ENCODE measurements around the gene AUTS2.

AUTS2 gene

GRCh38 chr7:69656077-69656476, 57.8 kb downstream of the AUTS2 start:
- DNase-seq (ENCODE audit: low read depth, low spot score), result no peak
- Histone ChIP-seq H3K9me3 (ENCODE audit: control insufficient read depth, insufficient read depth, low read length) (no peaks in the 10 kb centered on the region), H3K4me1 (ENCODE audit: control insufficient read depth, insufficient read depth, low read length) (peaks cover 3% of the 10 kb centered on the region; the same call in 1 of the 2 replicates)

GRCh38 chr7:69656890-69657289, 58.6 kb downstream of the AUTS2 start:
- no peak for DNase-seq (ENCODE audit: low read depth, low spot score)
- peaks cover 3% of the 10 kb centered on the region; the same call in 1 of the 2 replicates for H3K4me1 ChIP-seq (ENCODE audit: control insufficient read depth, insufficient read depth, low read length)
- WGBS (ENCODE audit: insufficient coverage, insufficient read length), result no CpG with 5 or more reads among the region's 5 CpGs
- H3K27ac ChIP-seq (ENCODE audit: low read length), result no peak overlapping the region
- no peaks in the 10 kb centered on the region for H3K9me3 ChIP-seq (ENCODE audit: control insufficient read depth, insufficient read depth, low read length)
- H3K36me3 ChIP-seq (ENCODE audit: control insufficient read depth, insufficient read depth, low read length), result no peaks in the 10 kb centered on the region
- no peak overlapping the region for H3K4me3 ChIP-seq (ENCODE audit: low read length)
- no peaks in the 10 kb centered on the region for H3K27me3 ChIP-seq (ENCODE audit: control insufficient read depth, insufficient read depth, low read length)

More at GRCh38 chr7:69656077-69656476, 57.8 kb downstream of the AUTS2 start:
- Histone ChIP-seq H3K27ac (ENCODE audit: low read length) (no peak overlapping the region), H3K27me3 (ENCODE audit: control insufficient read depth, insufficient read depth, low read length) (no peaks in the 10 kb centered on the region), H3K4me3 (ENCODE audit: low read length) (no peak overlapping the region), H3K36me3 (ENCODE audit: control insufficient read depth, insufficient read depth, low read length) (no peaks in the 10 kb centered on the region)
- WGBS (ENCODE audit: insufficient coverage, insufficient read length), result no CpG with 5 or more reads among the region's 2 CpGs

GRCh38 chr7:69657331-69657730, 59.1 kb downstream of the AUTS2 start:
- H3K36me3 ChIP-seq (ENCODE audit: control insufficient read depth, insufficient read depth, low read length), result no peaks in the 10 kb centered on the region
- peaks cover 3% of the 10 kb centered on the region; the same call in 1 of the 2 replicates for H3K4me1 ChIP-seq (ENCODE audit: control insufficient read depth, insufficient read depth, low read length)
- DNase-seq (ENCODE audit: low read depth, low spot score), result no peak
- no peak overlapping the region for H3K27ac ChIP-seq (ENCODE audit: low read length)
- no peaks in the 10 kb centered on the region for H3K9me3 ChIP-seq (ENCODE audit: control insufficient read depth, insufficient read depth, low read length)
- WGBS (ENCODE audit: insufficient coverage, insufficient read length), result no CpG with 5 or more reads among the region's 4 CpGs
- no peak overlapping the region for H3K4me3 ChIP-seq (ENCODE audit: low read length)
- H3K27me3 ChIP-seq (ENCODE audit: control insufficient read depth, insufficient read depth, low read length), result no peaks in the 10 kb centered on the region

GRCh38 chr7:69657985-69658384, 59.7 kb downstream of the AUTS2 start:
- WGBS (ENCODE audit: insufficient coverage, insufficient read length), result no CpG with 5 or more reads among the region's 3 CpGs
- no peaks in the 10 kb centered on the region for H3K27me3 ChIP-seq (ENCODE audit: control insufficient read depth, insufficient read depth, low read length)
- H3K27ac ChIP-seq (ENCODE audit: low read length), result no peak overlapping the region
- no peak for DNase-seq (ENCODE audit: low read depth, low spot score)
- H3K4me1 ChIP-seq (ENCODE audit: control insufficient read depth, insufficient read depth, low read length), result peaks cover 3% of the 10 kb centered on the region; the same call in 1 of the 2 replicates
- H3K9me3 ChIP-seq (ENCODE audit: control insufficient read depth, insufficient read depth, low read length), result no peaks in the 10 kb centered on the region
- H3K36me3 ChIP-seq (ENCODE audit: control insufficient read depth, insufficient read depth, low read length), result no peaks in the 10 kb centered on the region
- no peak overlapping the region for H3K4me3 ChIP-seq (ENCODE audit: low read length)

- peaks cover 3% of the 10 kb centered on the region; the same call in 1 of the 2 replicates for H3K4me1 ChIP-seq (ENCODE audit: control insufficient read depth, insufficient read depth, low read length)
- H3K36me3 ChIP-seq (ENCODE audit: control insufficient read depth, insufficient read depth, low read length), result no peaks in the 10 kb centered on the region
- no peak overlapping the region for H3K27ac ChIP-seq (ENCODE audit: low read length)
- H3K4me3 ChIP-seq (ENCODE audit: low read length), result no peak overlapping the region
- DNase-seq (ENCODE audit: low read depth, low spot score), result no peak
- whole genome bisulfite sequencing (ENCODE audit: insufficient coverage, insufficient read length), result no CpG with 5 or more reads among the region's 2 CpGs
- H3K27me3 ChIP-seq (ENCODE audit: control insufficient read depth, insufficient read depth, low read length), result no peaks in the 10 kb centered on the region
- no peaks in the 10 kb centered on the region for H3K9me3 ChIP-seq (ENCODE audit: control insufficient read depth, insufficient read depth, low read length)
Observed at GRCh38 chr7:69659983-69660382, 61.7 kb downstream of the AUTS2 start.

GRCh38 chr7:69661342-69661741, 63.1 kb downstream of the AUTS2 start:
- Histone ChIP-seq H3K27me3 (ENCODE audit: control insufficient read depth, insufficient read depth, low read length) (no peaks in the 10 kb centered on the region), H3K36me3 (ENCODE audit: control insufficient read depth, insufficient read depth, low read length) (no peaks in the 10 kb centered on the region), H3K27ac (ENCODE audit: low read length) (no peak overlapping the region), H3K9me3 (ENCODE audit: control insufficient read depth, insufficient read depth, low read length) (no peaks in the 10 kb centered on the region), H3K4me1 (ENCODE audit: control insufficient read depth, insufficient read depth, low read length) (no peaks in the 10 kb centered on the region), H3K4me3 (ENCODE audit: low read length) (no peak overlapping the region)
- no CpG with 5 or more reads among the region's 3 CpGs for WGBS (ENCODE audit: insufficient coverage, insufficient read length)
- DNase-seq (ENCODE audit: low read depth, low spot score), result no peak

GRCh38 chr7:69663911-69664832, 65.9 kb downstream of the AUTS2 start:
- WGBS (ENCODE audit: insufficient coverage, insufficient read length), result no CpG with 5 or more reads among the region's 5 CpGs
- no peak for DNase-seq (ENCODE audit: low read depth, low spot score)
- H3K9me3 ChIP-seq (ENCODE audit: control insufficient read depth, insufficient read depth, low read length), result no peaks in the 10 kb centered on the region

GRCh38 chr7:69665369-69665768, 67.1 kb downstream of the AUTS2 start:
- WGBS (ENCODE audit: insufficient coverage, insufficient read length), result no CpG with 5 or more reads among the region's 2 CpGs
- no peak overlapping the region for H3K27ac ChIP-seq (ENCODE audit: low read length)
- no peaks in the 10 kb centered on the region for H3K9me3 ChIP-seq (ENCODE audit: control insufficient read depth, insufficient read depth, low read length)

More at GRCh38 chr7:69663911-69664832, 65.9 kb downstream of the AUTS2 start:
- H3K4me3 ChIP-seq (ENCODE audit: low read length), result no peak overlapping the region
- H3K27me3 ChIP-seq (ENCODE audit: control insufficient read depth, insufficient read depth, low read length), result no peaks in the 10 kb centered on the region
- no peaks in the 10 kb centered on the region for H3K36me3 ChIP-seq (ENCODE audit: control insufficient read depth, insufficient read depth, low read length)
- H3K4me1 ChIP-seq (ENCODE audit: control insufficient read depth, insufficient read depth, low read length), result no peaks in the 10 kb centered on the region
- no peak overlapping the region for H3K27ac ChIP-seq (ENCODE audit: low read length)

GRCh38 chr7:69668339-69668870, 70.1 kb downstream of the AUTS2 start:
- Histone ChIP-seq H3K4me3 (ENCODE audit: low read length) (no peak overlapping the region), H3K9me3 (ENCODE audit: control insufficient read depth, insufficient read depth, low read length) (no peaks in the 10 kb centered on the region), H3K27me3 (ENCODE audit: control insufficient read depth, insufficient read depth, low read length) (no peaks in the 10 kb centered on the region), H3K27ac (ENCODE audit: low read length) (no peak overlapping the region), H3K4me1 (ENCODE audit: control insufficient read depth, insufficient read depth, low read length) (no peaks in the 10 kb centered on the region), H3K36me3 (ENCODE audit: control insufficient read depth, insufficient read depth, low read length) (no peaks in the 10 kb centered on the region)
- WGBS (ENCODE audit: insufficient coverage, insufficient read length), result no CpG with 5 or more reads among the region's 1 CpG
- DNase-seq (ENCODE audit: low read depth, low spot score), result no peak

More at GRCh38 chr7:69665369-69665768, 67.1 kb downstream of the AUTS2 start:
- Histone ChIP-seq H3K4me1 (ENCODE audit: control insufficient read depth, insufficient read depth, low read length) (no peaks in the 10 kb centered on the region), H3K36me3 (ENCODE audit: control insufficient read depth, insufficient read depth, low read length) (no peaks in the 10 kb centered on the region), H3K4me3 (ENCODE audit: low read length) (no peak overlapping the region), H3K27me3 (ENCODE audit: control insufficient read depth, insufficient read depth, low read length) (no peaks in the 10 kb centered on the region)
- no peak for DNase-seq (ENCODE audit: low read depth, low spot score)

- H3K27me3 ChIP-seq (ENCODE audit: control insufficient read depth, insufficient read depth, low read length), result no peaks in the 10 kb centered on the region
- no peaks in the 10 kb centered on the region for H3K9me3 ChIP-seq (ENCODE audit: control insufficient read depth, insufficient read depth, low read length)
- WGBS (ENCODE audit: insufficient coverage, insufficient read length), result no CpG with 5 or more reads among the region's 4 CpGs
- no peak overlapping the region for H3K27ac ChIP-seq (ENCODE audit: low read length)
- DNase-seq (ENCODE audit: low read depth, low spot score), result no peak
- no peak overlapping the region for H3K4me3 ChIP-seq (ENCODE audit: low read length)
- no peaks in the 10 kb centered on the region for H3K4me1 ChIP-seq (ENCODE audit: control insufficient read depth, insufficient read depth, low read length)
- no peaks in the 10 kb centered on the region for H3K36me3 ChIP-seq (ENCODE audit: control insufficient read depth, insufficient read depth, low read length)
Observed at GRCh38 chr7:69670701-69671100, 72.4 kb downstream of the AUTS2 start.
